Kidney epithelial cell (primary cell): ENCODE data around the gene OBSCN. TPM values are rescaled to one million over a fixed set of nuclear protein-coding genes. Genes with fewer than 3 reads are reported as not detected.

Experiments used
- DNase-seq: peaks from one replicate; pipeline ENCODE4 v3.0.0-alpha.2; 2010; ENCODE audit warnings: low read depth
- H3K27me3 ChIP-seq: 2 replicates; pipeline ENCODE4 v1.6.0; 2011; ENCODE audit warnings: low read length; ENCODE audit not compliant: control insufficient read depth, insufficient read depth
- H3K36me3 ChIP-seq: 2 replicates; pipeline ENCODE4 v1.5.1; 2011; ENCODE audit warnings: low read length; ENCODE audit not compliant: control insufficient read depth, insufficient read depth
- H3K4me3 ChIP-seq: 2 replicates; pipeline ENCODE4 v1.5.1; 2011; ENCODE audit warnings: low read depth, mild to moderate bottlenecking, control low read depth, low read length
- CTCF ChIP-seq: IDR thresholded peaks from 2 replicates; pipeline ENCODE4 v1.5.1; 2011; ENCODE audit warnings: mild to moderate bottlenecking, moderate library complexity, low read length, control low read depth, inconsistent platforms; ENCODE audit not compliant: insufficient read depth, poor library complexity, severe bottlenecking
- total RNA-seq: library from RNA; depleted of rRNA; stranded (reverse); fragments of >200 nt; gene quantifications from 2 replicates; pipeline ENCODE4 v1.2.3, GENCODE V29; 2015

The OBSCN gene
- total RNA-seq, 1 donor from 2014 or later, result 13.5 TPM

- H3K4me3 ChIP-seq, result no peak overlapping the region
- H3K36me3 ChIP-seq, result no peaks in the 10 kb centered on the region
- no peak for TF ChIP-seq CTCF
- no peak for DNase-seq
- H3K27me3 ChIP-seq, result no peaks in the 10 kb centered on the region
These were observed 31.8 kb upstream of the OBSCN start for GRCh38 chr1:228176024-228176395.

- H3K4me3 ChIP-seq, result no peak overlapping the region
- no peaks in the 10 kb centered on the region for H3K36me3 ChIP-seq
- no peaks in the 10 kb centered on the region for H3K27me3 ChIP-seq
- DNase-seq, result no peak
- TF ChIP-seq CTCF, result no peak
These were observed 31.2 kb upstream of the OBSCN start for GRCh38 chr1:228176461-228177182.

GRCh38 chr1:228177183-228177475, 30.7 kb upstream of the OBSCN start:
- TF ChIP-seq CTCF, result no peak
- DNase-seq, result no peak
- no peak overlapping the region for H3K4me3 ChIP-seq
- H3K27me3 ChIP-seq, result no peaks in the 10 kb centered on the region
- no peaks in the 10 kb centered on the region for H3K36me3 ChIP-seq

- TF ChIP-seq CTCF, result no peak
- Histone ChIP-seq H3K4me3 (no peak overlapping the region), H3K36me3 (no peaks in the 10 kb centered on the region), H3K27me3 (no peaks in the 10 kb centered on the region)
- no peak for DNase-seq
These were observed 29.8 kb upstream of the OBSCN start for GRCh38 chr1:228177721-228178710.

GRCh38 chr1:228178737-228179684, 28.8 kb upstream of the OBSCN start:
- DNase-seq, result no peak
- no peak for TF ChIP-seq CTCF
- Histone ChIP-seq H3K4me3 (no peak overlapping the region), H3K36me3 (no peaks in the 10 kb centered on the region), H3K27me3 (no peaks in the 10 kb centered on the region)
